ENCODE data around the gene MBNL1. TPM values are rescaled to one million over a fixed set of nuclear protein-coding genes. Genes with fewer than 3 reads are reported as not detected.

The MBNL1 gene
- total RNA-seq, 1 experiment from 2014 or later, result 140 TPM

DNA sequence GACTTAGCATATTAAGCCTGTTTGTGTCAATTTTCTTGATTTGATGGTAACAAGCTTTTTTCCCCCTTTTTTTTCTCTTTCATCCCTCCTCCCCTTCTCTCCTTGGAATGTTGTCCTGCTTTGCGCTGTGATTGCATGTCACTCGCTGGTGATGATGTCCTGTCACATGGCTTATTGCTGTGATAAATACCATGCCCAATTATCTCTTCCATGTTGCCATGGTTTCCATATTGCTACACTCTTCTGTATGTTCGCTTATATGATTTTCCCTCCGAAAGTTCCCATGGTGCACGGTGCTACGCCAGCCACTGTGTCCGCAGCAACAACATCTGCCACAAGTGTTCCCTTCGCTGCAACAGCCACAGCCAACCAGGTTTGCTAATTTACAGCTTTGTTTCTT, 187.3 kb downstream of the MBNL1 start:
- no peaks in the 10 kb centered on the region; the same call in 1 of the 2 replicates for H3K4me1 ChIP-seq (ENCODE audit: control insufficient read depth, insufficient read depth, low read length)
- no peaks in the 10 kb centered on the region for H3K9me3 ChIP-seq (ENCODE audit: control insufficient read depth, insufficient read depth, low read depth, low read length)
- H3K36me3 ChIP-seq (ENCODE audit: control insufficient read depth, insufficient read depth, low read length), result peaks cover 10% of the 10 kb centered on the region
- in situ Hi-C loops (cut with HindIII; ENCODE audit: low pct_unique_long_range_greater_than_20kb, low sequenced_read_pairs) (no loop called here), intact Hi-C loops (cut with micrococcal nuclease; ENCODE audit: unreplicated experiment) (no loop called here)
- H3K4me3 ChIP-seq (ENCODE audit: low read depth in 2 of 2, low read length in 2 of 2), result no peak overlapping the region
- ChIA-PET CTCF (no interaction called here), POLR2A (interaction anchor here (0.5 kb wide), 1 partner anchor 1096 kb away, joined by 3 read pairs; no protein-coding TSS in a partner anchor)
- H3K27me3 ChIP-seq (ENCODE audit: control insufficient read depth, insufficient read depth, low read length), result no peaks in the 10 kb centered on the region
- BruUV-seq (replicated peaks), result no TSS peak
- no peak overlapping the region for H3K27ac ChIP-seq (ENCODE audit: low read length)
- no peak for DNase-seq (ENCODE audit: low read depth, low spot score)
- ATAC-seq, result no peak
- TF ChIP-seq POLR2AphosphoS5 (IDR thresholded peaks at IDR 0.05; ENCODE audit: low read depth, low read length) (no peak), SIN3A (IDR thresholded peaks at IDR 0.05; ENCODE audit: borderline replicate concordance, insufficient read depth, low read depth, low read length) (no peak), TCF7L2 (IDR thresholded peaks at IDR 0.05; ENCODE audit: low read depth, low read length) (no peak)
- TF ChIP-seq, protein P1, sequence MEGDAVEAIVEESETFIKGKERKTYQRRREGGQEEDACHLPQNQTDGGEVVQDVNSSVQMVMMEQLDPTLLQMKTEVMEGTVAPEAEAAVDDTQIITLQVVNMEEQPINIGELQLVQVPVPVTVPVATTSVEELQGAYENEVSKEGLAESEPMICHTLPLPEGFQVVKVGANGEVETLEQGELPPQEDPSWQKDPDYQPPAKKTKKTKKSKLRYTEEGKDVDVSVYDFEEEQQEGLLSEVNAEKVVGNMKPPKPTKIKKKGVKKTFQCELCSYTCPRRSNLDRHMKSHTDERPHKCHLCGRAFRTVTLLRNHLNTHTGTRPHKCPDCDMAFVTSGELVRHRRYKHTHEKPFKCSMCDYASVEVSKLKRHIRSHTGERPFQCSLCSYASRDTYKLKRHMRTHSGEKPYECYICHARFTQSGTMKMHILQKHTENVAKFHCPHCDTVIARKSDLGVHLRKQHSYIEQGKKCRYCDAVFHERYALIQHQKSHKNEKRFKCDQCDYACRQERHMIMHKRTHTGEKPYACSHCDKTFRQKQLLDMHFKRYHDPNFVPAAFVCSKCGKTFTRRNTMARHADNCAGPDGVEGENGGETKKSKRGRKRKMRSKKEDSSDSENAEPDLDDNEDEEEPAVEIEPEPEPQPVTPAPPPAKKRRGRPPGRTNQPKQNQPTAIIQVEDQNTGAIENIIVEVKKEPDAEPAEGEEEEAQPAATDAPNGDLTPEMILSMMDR (IDR thresholded peaks at IDR 0.05), result no peak
- TF ChIP-seq, protein P2, sequence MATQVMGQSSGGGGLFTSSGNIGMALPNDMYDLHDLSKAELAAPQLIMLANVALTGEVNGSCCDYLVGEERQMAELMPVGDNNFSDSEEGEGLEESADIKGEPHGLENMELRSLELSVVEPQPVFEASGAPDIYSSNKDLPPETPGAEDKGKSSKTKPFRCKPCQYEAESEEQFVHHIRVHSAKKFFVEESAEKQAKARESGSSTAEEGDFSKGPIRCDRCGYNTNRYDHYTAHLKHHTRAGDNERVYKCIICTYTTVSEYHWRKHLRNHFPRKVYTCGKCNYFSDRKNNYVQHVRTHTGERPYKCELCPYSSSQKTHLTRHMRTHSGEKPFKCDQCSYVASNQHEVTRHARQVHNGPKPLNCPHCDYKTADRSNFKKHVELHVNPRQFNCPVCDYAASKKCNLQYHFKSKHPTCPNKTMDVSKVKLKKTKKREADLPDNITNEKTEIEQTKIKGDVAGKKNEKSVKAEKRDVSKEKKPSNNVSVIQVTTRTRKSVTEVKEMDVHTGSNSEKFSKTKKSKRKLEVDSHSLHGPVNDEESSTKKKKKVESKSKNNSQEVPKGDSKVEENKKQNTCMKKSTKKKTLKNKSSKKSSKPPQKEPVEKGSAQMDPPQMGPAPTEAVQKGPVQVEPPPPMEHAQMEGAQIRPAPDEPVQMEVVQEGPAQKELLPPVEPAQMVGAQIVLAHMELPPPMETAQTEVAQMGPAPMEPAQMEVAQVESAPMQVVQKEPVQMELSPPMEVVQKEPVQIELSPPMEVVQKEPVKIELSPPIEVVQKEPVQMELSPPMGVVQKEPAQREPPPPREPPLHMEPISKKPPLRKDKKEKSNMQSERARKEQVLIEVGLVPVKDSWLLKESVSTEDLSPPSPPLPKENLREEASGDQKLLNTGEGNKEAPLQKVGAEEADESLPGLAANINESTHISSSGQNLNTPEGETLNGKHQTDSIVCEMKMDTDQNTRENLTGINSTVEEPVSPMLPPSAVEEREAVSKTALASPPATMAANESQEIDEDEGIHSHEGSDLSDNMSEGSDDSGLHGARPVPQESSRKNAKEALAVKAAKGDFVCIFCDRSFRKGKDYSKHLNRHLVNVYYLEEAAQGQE (IDR thresholded peaks at IDR 0.05; ENCODE audit: insufficient read depth in 1 of 2, low read depth in 2 of 2, low read length in 1 of 2), result no peak

- CTCF ChIA-PET, result no interaction called here
- BruUV-seq (replicated peaks), result no TSS peak
- no peak for ATAC-seq
Observed at GRCh38 chr3:152457500-152458375, 189.0 kb downstream of the MBNL1 start.

More at GRCh38 chr3:152457500-152458375, 189.0 kb downstream of the MBNL1 start:
- Histone ChIP-seq H3K4me3 (ENCODE audit: low read depth in 2 of 2, low read length in 2 of 2) (no peak overlapping the region), H3K9me3 (ENCODE audit: control insufficient read depth, insufficient read depth, low read depth, low read length) (no peaks in the 10 kb centered on the region), H3K27me3 (ENCODE audit: control insufficient read depth, insufficient read depth, low read length) (no peaks in the 10 kb centered on the region), H3K36me3 (ENCODE audit: control insufficient read depth, insufficient read depth, low read length) (peaks cover 20% of the 10 kb centered on the region), H3K4me1 (ENCODE audit: control insufficient read depth, insufficient read depth, low read length) (no peaks in the 10 kb centered on the region; the same call in 1 of the 2 replicates), H3K27ac (ENCODE audit: low read length) (no peak overlapping the region)
- no peak for DNase-seq (ENCODE audit: low read depth, low spot score)
- TF ChIP-seq, protein P1 (IDR thresholded peaks at IDR 0.05), result no peak
- TF ChIP-seq TCF7L2 (IDR thresholded peaks at IDR 0.05; ENCODE audit: low read depth, low read length) (no peak), SIN3A (IDR thresholded peaks at IDR 0.05; ENCODE audit: borderline replicate concordance, insufficient read depth, low read depth, low read length) (no peak), POLR2AphosphoS5 (IDR thresholded peaks at IDR 0.05; ENCODE audit: low read depth, low read length) (no peak)
- TF ChIP-seq, protein P2 (IDR thresholded peaks at IDR 0.05; ENCODE audit: insufficient read depth in 1 of 2, low read depth in 2 of 2, low read length in 1 of 2), result no peak
- intact Hi-C loops (cut with micrococcal nuclease; ENCODE audit: unreplicated experiment) (no loop called here), in situ Hi-C loops (cut with HindIII; ENCODE audit: low pct_unique_long_range_greater_than_20kb, low sequenced_read_pairs) (no loop called here)
- POLR2A ChIA-PET, result no interaction called here

All from Panc1 (cell line).